SU-DHL-6 (cell line): ENCODE measurements around the gene CHMP1B.

Experiments used
- H2AFZ ChIP-seq: fragments of 200-600 bp; sonication (generic); 2 replicates; pipeline ENCODE4 v1.6.1; 2014; ENCODE audit warnings: low read depth, mild to moderate bottlenecking, moderate library complexity, mixed read lengths, antibody characterized with exemption, low read length; ENCODE audit not compliant: severe bottlenecking
- H3F3A ChIP-seq: fragments of 200-600 bp; shearing (Covaris generic); 2 replicates; pipeline ENCODE4 v1.6.0; 2016; ENCODE audit warnings: antibody characterized with exemption, mild to moderate bottlenecking; ENCODE audit not compliant: insufficient read depth
- H3K27ac ChIP-seq: fragments of 200-600 bp; sonication (generic); 2 replicates; pipeline ENCODE4 v1.5.1; 2016; ENCODE audit warnings: low read depth, mild to moderate bottlenecking, low read length, moderate library complexity, mixed read lengths
- H3K27me3 ChIP-seq: fragments of 200-600 bp; sonication (generic), shearing (Covaris generic); 2 replicates; pipeline ENCODE4 v1.6.0; 2014; ENCODE audit warnings: mild to moderate bottlenecking, low read length
- H3K36me3 ChIP-seq: fragments of 200-600 bp; sonication (generic); 2 replicates; pipeline ENCODE4 v1.6.1; 2014; ENCODE audit warnings: mild to moderate bottlenecking, low read length, mixed read lengths
- H3K4me2 ChIP-seq: fragments of 300-600, 200-600 bp; shearing (Covaris generic), sonication (generic); 2 replicates; pipeline ENCODE4 v1.6.0; 2014; ENCODE audit warnings: low read length, low read depth, mild to moderate bottlenecking; ENCODE audit not compliant: poor library complexity, severe bottlenecking
- H3K4me3 ChIP-seq: fragments of 200-600 bp; sonication (generic); 2 replicates; pipeline ENCODE4 v1.5.1; 2014; ENCODE audit warnings: antibody characterized with exemption, low read length, mild to moderate bottlenecking, mixed read lengths; ENCODE audit not compliant: insufficient read depth, poor library complexity, severe bottlenecking
- H3K79me2 ChIP-seq: fragments of 200-600 bp; sonication (generic); 2 replicates; pipeline ENCODE4 v1.6.1; 2014; ENCODE audit warnings: mild to moderate bottlenecking, low read length, moderate library complexity; ENCODE audit not compliant: insufficient read depth
- H3K9ac ChIP-seq: fragments of 200-600 bp; sonication (generic); 2 replicates; pipeline ENCODE4 v1.7.0; 2014; ENCODE audit warnings: mild to moderate bottlenecking, low read length
- H3K9me2 ChIP-seq: fragments of 200-600 bp; sonication (generic); replicated peaks from 2 replicates; pipeline ENCODE4 v1.6.1; 2014; ENCODE audit warnings: low read length; ENCODE audit not compliant: insufficient read depth
- H3K9me3 ChIP-seq: fragments of 200-600 bp; sonication (generic); 2 replicates; pipeline ENCODE4 v1.6.1; 2014; ENCODE audit warnings: low read length, mixed read lengths; ENCODE audit not compliant: insufficient read depth
- H4K20me1 ChIP-seq: fragments of 200-600 bp; sonication (generic); 2 replicates; pipeline ENCODE4 v1.6.1; 2014; ENCODE audit warnings: low read depth, mild to moderate bottlenecking, antibody characterized with exemption, low read length, moderate library complexity, mixed read lengths
- CTCF ChIP-seq: fragments of 200-600 bp; sonication (generic); IDR thresholded peaks from one replicate; pipeline ENCODE4 v1.5.1; 2017; ENCODE audit warnings: antibody characterized with exemption, mild to moderate bottlenecking, low read length, moderate library complexity; ENCODE audit not compliant: insufficient read depth, poor library complexity, severe bottlenecking
- EZH2phosphoT487 ChIP-seq: fragments of 200-600 bp; sonication (generic), shearing (Covaris generic); conservative IDR thresholded peaks from 2 replicates; pipeline ENCODE4 v1.6.1; 2018; ENCODE audit warnings: mild to moderate bottlenecking, antibody characterized with exemption, low read length, moderate library complexity, mixed read lengths

Gene CHMP1B

GRCh38 chr18:11842562-11842961 lies 8.7 kb upstream of the CHMP1B start:
- TF ChIP-seq CTCF: no peak
- no peak for TF ChIP-seq EZH2phosphoT487
- H3K9me2 ChIP-seq: no peaks in the 10 kb centered on the region
- H3K4me3 ChIP-seq: no peak overlapping the region
- no peaks in the 10 kb centered on the region for H3K36me3 ChIP-seq
- no peak overlapping the region for H2AFZ ChIP-seq
- H3K9ac ChIP-seq: no peak overlapping the region
- H4K20me1 ChIP-seq: no peaks in the 10 kb centered on the region
- H3F3A ChIP-seq: no peaks in the 10 kb centered on the region
- H3K9me3 ChIP-seq: no peaks in the 10 kb centered on the region
- no peak overlapping the region for H3K27ac ChIP-seq
- no peaks in the 10 kb centered on the region for H3K79me2 ChIP-seq
- no peak overlapping the region for H3K4me2 ChIP-seq
- H3K27me3 ChIP-seq: no peaks in the 10 kb centered on the region

- H3K27me3 ChIP-seq: no peaks in the 10 kb centered on the region
- H3K4me3 ChIP-seq: no peak overlapping the region
- no peaks in the 10 kb centered on the region for H3F3A ChIP-seq
- H4K20me1 ChIP-seq: no peaks in the 10 kb centered on the region
- no peaks in the 10 kb centered on the region for H3K36me3 ChIP-seq
- no peaks in the 10 kb centered on the region for H3K9me2 ChIP-seq
- no peak overlapping the region for H2AFZ ChIP-seq
- H3K27ac ChIP-seq: no peak overlapping the region
- no peaks in the 10 kb centered on the region for H3K79me2 ChIP-seq
- H3K9me3 ChIP-seq: no peaks in the 10 kb centered on the region
- TF ChIP-seq EZH2phosphoT487: no peak
- TF ChIP-seq CTCF: no peak
- H3K9ac ChIP-seq: no peak overlapping the region
- H3K4me2 ChIP-seq: no peak overlapping the region
Measured at GRCh38 chr18:11844436-11844835, 6.8 kb upstream of the CHMP1B start.

- H2AFZ ChIP-seq: no peak overlapping the region
- H3K4me2 ChIP-seq: no peak overlapping the region
- no peaks in the 10 kb centered on the region for H3F3A ChIP-seq
- no peak overlapping the region for H3K4me3 ChIP-seq
- no peaks in the 10 kb centered on the region for H3K36me3 ChIP-seq
- no peaks in the 10 kb centered on the region for H3K9me3 ChIP-seq
- no peak overlapping the region for H3K9ac ChIP-seq
- no peak overlapping the region for H3K27ac ChIP-seq
- no peaks in the 10 kb centered on the region for H3K9me2 ChIP-seq
- no peaks in the 10 kb centered on the region for H4K20me1 ChIP-seq
- TF ChIP-seq CTCF: no peak
- TF ChIP-seq EZH2phosphoT487: no peak
- no peaks in the 10 kb centered on the region for H3K79me2 ChIP-seq
- no peaks in the 10 kb centered on the region for H3K27me3 ChIP-seq
Measured at GRCh38 chr18:11845654-11846053, 5.6 kb upstream of the CHMP1B start.
